GM19467 (cell line): ENCODE data around the gene ZP3.
"Not testable (repeated sequence)": the region's sequence is repeated elsewhere in the genome, so short reads cannot be mapped to it uniquely, and the experiment has no call there.

ENCODE experiments used
- ATAC-seq: cut with Tn5 transposase; IDR thresholded peaks from one replicate; pipeline ENCODE4 v1.9.1; 2021; ENCODE audit warnings: mild to moderate bottlenecking, moderate library complexity; ENCODE audit not compliant: unreplicated experiment

The ZP3 gene

GRCh38 chr7:76480403-76481253 lies 55.9 kb downstream of the ZP3 start:
- ATAC-seq, result not testable (repeated sequence)

DNA sequence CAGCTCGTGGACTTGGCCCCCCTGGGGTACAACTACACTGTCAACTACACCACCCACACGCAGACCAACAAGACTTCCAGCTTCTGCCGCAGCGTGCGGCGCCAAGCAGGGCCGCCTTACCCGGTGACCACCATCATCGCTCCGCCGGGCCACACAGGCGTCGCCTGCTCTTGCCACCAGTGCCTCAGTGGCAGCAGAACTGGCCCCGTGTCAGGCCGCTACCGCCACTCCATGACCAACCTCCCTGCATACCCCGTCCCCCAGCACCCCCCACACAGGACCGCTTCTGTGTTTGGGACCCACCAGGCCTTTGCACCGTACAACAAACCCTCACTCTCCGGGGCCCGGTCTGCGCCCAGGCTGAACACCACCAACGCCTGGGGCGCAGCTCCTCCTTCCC lies 57.9 kb downstream of the ZP3 start:
- ATAC-seq, result not testable (repeated sequence)

DNA sequence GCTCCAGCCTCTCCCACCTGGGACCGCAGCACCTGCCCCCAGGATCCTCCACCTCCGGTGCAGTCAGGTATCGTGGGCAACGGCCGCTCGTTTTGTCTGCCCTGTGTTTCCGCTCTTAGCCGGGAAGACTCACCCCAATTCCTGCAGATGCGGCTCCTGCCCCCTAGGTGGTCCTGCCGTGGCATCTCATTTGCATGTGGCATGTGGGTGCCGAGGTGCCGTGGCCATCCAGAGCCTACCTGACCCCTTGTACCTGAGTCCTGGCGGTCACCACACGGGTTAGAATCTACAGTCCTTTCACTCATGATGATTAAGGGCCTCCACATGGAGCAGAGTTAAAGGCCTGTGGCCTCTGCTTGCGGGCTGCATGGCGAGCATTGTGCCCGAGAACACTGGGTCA lies 58.3 kb downstream of the ZP3 start:
- ATAC-seq, result not testable (repeated sequence)

DNA sequence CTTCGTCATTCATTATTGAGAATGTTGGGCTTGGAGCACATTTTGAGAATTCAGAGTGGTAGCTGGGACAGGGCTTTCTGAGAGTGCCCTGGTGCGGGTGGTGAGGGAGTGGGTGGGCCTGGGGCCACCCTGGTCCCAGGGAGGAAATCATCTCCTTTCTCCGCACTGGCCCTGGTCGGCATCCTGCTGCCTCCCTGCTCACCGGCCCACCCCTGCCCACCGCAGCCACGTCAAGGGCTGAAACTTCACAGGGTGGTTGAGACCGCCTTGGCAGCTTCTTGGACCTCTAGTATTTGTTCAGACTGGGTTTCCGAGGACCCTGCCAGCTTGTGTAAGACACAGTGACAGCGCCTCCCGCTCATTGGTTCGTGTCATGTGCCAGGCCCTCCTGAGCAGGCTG lies 59.7 kb downstream of the ZP3 start:
- not testable (repeated sequence) for ATAC-seq

GRCh38 chr7:76485822-76486610 lies 61.3 kb downstream of the ZP3 start:
- peak; percentile 13 for ATAC-seq

- ATAC-seq, result peak; percentile 99
These were observed 61.9 kb downstream of the ZP3 start for GRCh38 chr7:76486618-76487017.

GRCh38 chr7:76487969-76488368 lies 63.2 kb downstream of the ZP3 start:
- not testable (repeated sequence) for ATAC-seq
